Activated CD4-positive, alpha-beta T cell treated with anti-CD3 and anti-CD28 coated beads, Interleukin-2, Interleukin-6, amounts not matched to agents 100 ng/mL and 50 ng/mL, durations not matched to agents 16 hours and 8 hours (primary cell): ENCODE data around the gene CAMTA1.

ENCODE experiments used
- DNase-seq: peaks from one replicate; pipeline ENCODE4 v3.0.0-alpha.2; 2020

The CAMTA1 gene

DNA sequence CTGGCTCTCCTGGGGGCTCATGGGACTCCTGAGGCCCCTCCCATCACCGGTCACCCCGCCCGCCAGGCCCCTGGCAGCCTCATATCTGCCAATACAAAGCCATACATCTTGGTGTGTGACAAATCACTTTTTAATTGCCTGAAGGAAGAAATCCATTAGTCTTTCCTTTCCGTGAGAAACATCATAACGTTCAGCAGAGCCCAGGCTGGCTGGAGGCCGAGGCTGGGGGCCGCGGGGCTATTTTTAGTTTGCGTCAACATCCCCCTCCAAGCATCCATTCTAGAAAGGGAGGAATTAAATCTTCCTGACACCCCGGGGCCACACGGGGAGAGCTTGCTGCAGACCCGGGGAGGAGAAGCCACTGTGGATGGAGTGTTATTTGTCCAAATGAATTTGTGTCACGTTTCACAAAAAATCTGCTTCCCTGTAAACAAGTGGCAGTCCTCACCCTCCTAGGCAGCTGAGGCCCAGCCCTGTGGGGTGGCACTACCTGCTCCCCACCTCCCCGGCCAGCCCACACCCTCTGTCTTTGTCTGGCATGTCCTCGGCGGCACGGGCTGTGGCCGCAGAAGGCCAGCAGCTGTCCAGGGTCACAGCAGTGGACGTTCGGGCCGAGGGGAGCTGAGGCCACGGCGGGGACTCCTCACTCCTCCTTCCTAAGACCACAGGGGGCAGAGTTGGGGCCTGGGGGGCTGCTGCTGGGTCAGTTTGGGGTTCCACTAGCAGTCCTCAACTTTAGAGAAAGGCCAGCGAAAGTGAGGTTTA is 749.0 kb downstream of the CAMTA1 start:
- no peak for DNase-seq

DNA sequence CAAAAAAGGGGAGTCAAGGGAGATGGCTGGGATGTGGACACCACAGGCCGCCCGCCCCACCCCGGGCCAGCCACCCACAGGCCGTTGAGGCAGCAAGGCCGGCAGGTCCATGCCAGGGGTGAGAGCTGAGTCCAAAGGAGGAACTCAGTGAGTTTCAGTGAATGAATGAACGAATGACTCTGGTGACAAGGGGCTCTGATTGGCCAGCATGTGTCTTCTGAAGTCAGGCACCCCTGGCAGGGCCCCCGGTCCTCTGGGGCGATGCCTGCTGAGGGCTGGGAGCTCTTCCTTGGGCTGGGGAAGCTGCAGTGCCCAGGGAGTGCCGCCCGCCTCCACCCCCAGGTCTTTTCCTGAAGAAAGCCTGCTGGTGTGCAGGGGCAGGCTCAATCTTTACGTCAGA is 749.8 kb downstream of the CAMTA1 start:
- DNase-seq = no peak

DNA sequence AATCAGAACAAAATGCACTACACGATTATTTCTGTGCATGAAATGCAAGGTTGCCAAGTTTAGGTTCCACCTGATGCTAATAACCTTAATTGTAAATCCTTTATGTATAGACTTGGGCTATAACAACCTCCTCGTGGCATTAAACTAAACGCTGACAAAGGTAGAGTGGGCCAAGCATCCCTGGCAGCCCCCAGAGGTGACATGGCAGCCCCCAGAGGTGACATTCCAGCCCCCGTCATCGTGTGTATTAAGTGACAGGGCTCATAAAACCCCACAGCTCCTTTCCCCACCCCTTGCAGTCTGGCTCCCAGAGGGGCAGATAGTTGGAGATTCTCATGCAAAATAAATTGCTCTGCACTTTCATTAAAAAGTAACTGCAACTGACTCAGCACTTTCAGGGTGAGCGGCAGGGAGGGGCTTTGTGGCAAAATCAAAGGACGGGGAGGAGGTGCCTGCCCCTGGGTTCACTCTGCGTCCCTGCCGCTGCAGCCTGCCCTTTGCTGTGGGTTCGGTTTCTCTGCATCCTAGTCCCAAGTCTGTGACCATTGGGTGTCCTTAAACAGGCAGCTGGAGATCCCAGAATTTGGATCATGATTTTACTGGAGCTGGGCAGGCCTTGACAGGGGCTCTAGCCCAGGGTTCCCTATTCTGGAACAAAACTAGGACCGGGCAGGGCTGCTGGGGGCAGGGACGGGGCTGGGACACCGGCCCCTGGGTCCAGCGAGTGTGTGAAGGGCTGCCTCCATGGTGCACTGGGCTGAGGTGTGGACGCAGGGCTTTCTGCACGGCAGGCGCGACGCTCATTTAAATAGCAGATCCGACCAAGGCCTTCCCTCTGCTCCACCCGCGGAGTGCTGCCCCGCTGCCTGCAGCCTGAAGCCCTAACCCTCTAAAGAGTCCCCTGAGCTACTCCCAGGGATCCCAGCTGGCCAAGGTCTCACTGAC is 751.0 kb downstream of the CAMTA1 start:
- DNase-seq = no peak

DNA sequence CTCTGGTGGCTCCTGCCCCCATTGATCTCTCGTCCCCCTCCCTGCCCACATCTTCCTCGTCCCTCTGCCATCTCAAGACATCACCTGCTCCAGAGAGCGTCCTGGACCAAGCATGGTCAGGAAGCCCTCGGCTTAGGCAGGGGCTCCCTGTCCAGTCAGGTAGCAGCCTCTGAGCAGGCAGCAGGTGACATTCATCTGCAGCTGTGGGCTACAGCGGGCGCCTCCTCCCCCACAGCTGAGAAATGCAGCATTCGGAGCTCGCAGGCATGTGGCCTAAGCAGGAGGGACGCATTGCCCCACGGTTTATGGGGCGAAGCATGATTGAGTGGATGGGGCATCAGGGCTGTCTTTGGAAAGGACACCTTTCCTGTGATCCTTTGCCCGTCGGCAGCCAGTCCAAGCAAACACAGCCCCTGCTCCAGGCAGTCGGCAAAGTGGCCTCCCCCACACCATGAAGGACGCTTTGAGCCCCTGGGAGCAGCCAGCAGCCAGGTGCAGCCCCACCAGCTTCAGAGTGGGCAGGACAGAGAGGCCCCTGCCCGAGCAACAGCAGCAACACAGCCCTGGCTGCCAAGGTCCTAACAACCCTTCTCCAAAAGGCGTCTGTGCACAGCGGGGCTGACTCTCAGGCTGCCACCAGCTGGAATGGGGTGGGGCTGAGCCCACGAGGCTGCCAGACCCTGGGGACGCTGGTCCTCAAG is 751.8 kb downstream of the CAMTA1 start:
- no peak for DNase-seq

DNA sequence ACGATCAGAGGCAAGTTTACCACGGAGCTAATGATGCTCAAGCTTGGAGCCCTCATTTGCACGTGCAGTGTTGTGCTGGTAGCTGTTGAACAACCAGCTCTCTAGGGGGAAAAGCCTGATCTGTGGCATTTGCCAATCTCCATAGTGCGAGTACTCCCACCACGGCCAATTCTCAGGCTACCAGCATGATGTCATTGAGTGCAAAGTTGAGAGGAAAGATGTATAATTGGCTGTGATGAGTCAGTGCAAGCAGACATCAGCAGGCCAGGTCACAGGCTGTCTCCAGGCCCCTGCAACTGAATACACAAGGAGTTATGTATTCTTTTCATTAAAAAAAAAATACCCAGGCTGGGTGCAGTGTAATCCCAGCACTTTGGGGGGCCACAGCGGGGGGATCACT is 752.8 kb downstream of the CAMTA1 start:
- no peak for DNase-seq

GRCh38 chr1:7538849-7539768 is 753.9 kb downstream of the CAMTA1 start:
- no peak for DNase-seq

- peak; percentile 48 for DNase-seq
These were observed 754.5 kb downstream of the CAMTA1 start for GRCh38 chr1:7539769-7540175.

DNA sequence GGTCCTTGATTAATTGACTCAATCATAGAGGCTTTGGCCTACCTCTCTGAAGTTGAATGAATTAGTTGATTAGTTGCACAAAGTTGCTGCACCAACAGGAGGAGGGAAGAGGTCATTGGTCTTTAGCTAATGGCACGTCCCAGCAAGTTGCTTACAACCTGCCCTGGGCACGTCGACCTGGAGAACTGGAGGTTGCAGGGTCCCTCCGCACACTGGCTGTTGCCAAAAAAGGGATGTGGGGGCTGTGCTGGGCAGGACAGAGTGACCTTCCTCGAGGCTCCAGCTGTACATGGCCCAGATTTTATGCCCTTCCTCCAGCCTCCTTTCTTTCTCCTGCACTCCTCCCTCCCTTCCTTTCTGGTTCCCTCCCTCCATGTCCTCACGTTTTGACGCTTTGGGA is 755.6 kb downstream of the CAMTA1 start:
- DNase-seq = no peak

DNA sequence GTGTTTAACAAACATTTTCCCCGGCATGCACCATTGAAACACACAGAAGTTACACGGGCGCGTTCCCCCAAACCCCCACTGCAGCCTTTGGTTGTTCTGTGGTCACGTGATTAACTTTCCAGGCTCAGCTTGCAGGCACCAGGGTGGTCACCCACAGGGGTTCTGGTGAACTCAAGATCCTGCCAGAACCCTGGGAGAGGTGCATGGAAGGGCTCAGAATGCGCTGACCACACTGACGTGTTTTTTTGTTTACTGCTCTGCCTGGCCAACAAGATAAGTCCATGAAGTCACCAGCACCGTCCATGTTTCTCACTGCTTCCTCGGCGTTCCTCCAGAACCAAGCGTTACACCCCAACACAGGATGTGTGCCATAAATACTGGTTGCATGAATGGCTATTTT is 756.4 kb downstream of the CAMTA1 start:
- DNase-seq = no peak

DNA sequence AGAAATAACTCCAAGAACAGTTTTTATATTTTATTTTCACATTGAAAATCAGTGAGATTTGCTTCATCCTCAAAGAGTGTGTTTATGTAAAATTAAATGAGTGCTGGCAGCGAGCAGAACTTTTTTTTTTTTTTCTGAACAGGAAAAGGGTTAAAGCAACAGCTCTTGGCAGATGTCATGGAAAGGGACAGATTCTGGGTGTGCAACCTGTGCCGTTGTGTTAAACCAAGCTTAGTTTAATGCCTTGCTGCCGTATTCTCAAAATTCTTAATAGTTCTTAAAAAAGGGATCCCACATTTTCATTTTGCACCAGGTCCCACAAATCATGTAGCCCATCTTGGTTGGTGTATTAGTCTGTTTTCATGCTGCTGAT is 758.5 kb downstream of the CAMTA1 start:
- no peak for DNase-seq

DNA sequence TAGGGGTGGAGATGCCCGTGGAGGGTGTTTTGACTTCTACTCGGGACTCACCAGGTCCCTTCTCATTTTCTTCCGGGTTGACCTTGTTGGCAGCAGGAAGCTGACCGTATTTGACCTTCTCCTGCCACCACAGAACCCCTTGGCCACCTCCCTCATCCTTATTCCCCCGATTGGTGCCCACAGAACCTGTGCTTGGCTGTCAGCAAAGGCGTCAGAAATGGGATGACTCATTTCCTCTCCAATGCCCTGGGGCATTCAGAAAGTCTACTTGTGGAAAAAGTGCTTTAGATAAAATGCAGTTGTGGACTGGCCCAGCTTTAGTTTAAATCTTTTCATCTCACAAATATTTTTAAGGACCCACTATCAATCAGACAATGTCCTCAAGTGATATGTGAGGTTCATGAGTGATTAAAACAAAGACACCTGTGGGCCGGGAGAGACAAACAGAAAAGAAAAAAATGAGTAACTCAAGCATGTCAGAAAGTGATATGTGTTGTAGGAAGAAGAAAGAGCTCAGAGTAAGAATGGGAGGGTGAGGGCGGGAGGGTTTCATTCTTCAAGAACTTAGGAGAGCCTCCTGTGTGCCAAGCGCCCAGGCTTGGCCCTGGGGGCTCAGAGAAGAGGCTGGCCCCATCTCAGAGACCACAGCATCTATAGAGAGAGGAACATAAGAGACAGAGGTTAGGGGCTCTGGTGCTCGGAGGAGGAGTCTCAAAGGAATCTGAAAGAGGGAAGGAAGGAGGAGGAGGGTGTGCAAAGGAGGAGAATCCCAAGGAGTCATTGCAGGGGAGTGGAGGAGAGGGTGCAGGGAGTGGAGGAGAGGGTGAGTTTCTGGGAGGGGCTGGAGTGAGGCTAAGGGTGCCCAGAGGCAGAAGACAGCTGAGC is 764.3 kb downstream of the CAMTA1 start:
- DNase-seq = peak; percentile 89

GRCh38 chr1:7550261-7550865 is 765.1 kb downstream of the CAMTA1 start:
- no peak for DNase-seq

DNA sequence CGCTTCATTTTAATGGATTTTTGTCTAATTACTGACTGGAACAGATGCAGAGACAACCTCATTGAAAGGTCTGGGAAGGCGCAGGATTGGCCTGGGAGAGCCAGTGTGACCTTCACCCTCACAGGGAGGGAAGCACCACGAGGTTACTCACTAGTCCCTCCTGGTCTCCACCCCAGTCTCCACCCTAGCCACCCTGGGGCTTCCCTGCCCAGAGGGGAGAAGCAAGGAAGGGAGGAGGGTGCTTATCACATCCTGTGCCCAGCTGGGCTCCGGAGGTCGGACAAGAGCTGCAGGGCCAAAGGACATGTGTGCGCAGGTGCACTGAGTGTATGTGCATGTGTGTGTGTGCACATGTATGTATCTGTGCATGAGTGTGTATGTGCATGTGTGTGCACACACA is 765.7 kb downstream of the CAMTA1 start:
- no peak for DNase-seq

DNA sequence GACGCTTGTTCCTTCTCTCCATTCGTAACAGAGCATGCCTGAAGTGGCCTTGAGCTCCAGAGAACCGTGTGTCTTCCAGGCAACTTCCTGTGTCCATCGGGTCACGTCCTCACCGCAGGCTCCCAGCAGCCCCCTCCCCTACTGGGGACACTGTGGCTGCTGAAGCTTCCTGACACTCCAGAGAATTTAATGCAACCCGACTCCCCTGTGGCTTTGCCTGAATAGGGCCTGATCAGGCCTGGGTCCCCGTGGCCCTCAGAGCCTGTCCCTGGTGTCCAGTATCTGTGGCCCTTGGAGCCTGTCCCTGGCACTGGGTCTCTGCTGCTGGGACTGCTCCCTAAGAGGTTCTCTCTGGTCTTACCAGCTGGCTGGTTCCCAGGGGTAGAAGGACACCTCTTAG is 766.2 kb downstream of the CAMTA1 start:
- DNase-seq = no peak

- DNase-seq = no peak
These were observed 767.1 kb downstream of the CAMTA1 start for GRCh38 chr1:7552402-7552801.

DNA sequence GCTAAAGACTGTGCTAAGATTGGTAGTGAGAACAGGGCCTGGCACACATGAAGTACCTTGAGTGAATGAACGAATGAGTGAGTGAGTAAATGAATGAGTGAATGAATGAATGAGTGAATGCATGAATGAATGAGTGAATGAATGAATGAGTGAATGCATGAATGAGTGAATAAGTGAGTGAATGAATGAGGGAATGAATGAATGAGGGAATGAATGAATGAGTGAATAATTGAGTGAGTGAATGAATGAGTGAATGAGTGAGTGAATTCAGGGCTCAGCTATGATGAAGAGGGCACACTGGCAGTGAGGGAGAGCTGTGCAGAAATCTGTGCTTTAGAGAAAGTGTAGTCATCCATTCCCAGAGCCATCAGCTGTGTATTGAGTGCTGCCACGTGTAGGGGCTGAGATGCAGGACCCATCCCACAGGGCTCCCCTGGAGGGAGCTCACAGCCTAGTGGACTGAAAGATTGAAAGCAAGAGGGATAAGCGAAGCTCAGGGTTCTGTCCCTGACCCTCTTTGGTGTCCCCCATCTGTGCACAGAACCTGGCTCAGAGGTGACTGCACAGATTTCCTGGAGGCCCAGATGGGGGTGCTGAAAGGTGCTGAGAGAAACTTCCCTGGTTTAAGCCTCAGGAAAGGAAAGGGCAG is 767.9 kb downstream of the CAMTA1 start:
- DNase-seq = no peak

DNA sequence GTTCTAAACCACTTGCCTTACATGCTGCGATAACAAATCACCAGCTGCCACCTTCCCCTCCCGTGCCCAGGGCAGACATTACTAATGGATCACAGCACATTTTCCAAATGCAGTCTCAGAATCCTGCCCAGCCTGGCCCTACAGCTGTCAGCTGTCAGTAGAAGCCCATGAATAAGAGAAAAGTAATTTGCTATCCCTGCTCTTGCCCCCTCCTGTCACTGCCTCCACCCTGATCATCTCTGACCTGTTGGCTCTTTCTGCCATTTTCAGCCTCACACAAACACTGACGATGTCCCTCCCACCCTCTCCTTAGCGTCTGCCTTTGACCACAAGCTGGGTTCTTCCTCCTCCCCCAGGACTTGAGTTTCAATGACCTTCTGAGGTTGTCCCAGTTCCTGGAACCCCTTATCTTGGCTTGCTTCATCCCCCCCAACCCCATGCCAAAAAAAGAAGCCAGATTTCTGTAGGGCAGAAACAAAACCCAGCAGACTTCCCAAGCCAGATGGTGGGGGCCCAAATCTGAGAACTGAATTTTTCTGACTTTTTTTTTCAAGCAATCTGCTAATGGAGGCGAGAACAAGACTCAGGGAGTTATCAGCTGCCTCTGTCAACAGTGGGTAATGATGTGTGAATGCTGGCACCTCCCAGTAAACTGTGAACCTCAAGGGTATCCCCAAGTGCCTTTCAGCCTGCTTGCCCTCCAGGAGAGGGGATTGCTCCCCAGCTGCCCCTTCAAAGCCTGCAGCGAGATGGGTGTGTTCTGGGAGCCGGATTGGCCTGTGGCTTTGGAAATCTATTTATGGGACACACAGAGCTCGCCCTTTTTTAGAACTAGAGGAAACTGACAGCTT is 769.4 kb downstream of the CAMTA1 start:
- DNase-seq = no peak

DNA sequence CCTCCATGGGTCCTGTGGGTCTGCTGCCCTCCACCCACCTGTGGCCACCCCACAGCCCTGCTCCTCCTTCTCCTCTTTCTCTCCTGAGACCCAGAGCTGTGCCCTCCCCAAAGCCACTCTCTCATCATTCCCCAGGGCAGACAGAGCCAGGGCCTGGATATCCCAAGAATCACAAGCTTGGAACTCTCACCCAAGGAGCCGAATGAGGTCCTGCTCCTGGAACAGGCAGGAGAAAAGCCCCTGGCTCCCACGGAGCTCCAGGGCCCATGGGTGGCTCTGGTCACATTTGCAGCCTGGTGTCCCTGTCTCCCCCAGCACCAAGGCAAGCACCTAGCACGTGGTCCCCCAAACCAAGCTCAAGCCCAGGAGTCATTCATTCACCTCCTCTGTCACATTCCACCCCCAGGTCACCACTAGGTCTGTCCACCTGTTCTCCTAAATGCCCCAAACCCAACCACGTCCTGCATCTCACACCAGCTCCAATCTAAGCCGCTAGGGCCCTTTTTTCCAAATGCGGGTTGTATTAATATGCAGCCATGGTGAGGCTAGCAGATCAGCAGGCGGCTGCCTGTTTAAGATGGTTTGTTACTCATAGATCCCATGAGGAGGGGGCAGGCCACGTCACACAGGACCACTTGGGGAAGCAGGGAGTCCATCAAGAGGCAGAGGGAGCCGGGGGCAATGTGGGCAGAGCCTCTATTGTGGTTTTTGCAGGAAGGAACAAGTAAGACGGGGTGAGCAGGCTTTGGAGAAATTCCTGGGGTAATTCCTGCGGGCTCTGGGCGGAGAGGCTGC is 770.3 kb downstream of the CAMTA1 start:
- no peak for DNase-seq
